GM18498 (cell line): ENCODE measurements around the gene ALPL.

ENCODE experiments used
- ATAC-seq: cut with Tn5 transposase; IDR thresholded peaks from one replicate; pipeline ENCODE4 v1.9.1; 2021; ENCODE audit warnings: mild to moderate bottlenecking, moderate library complexity; ENCODE audit not compliant: unreplicated experiment

The ALPL gene

GRCh38 chr1:21596174-21596573, 87.0 kb downstream of the ALPL start:
- no peak for ATAC-seq

GRCh38 chr1:21596628-21597027, 87.4 kb downstream of the ALPL start:
- ATAC-seq, result no peak

- ATAC-seq, result no peak
Measured at GRCh38 chr1:21597753-21598152, 88.5 kb downstream of the ALPL start.

GRCh38 chr1:21598417-21598816, 89.2 kb downstream of the ALPL start:
- no peak for ATAC-seq

GRCh38 chr1:21598904-21599303, 89.7 kb downstream of the ALPL start:
- no peak for ATAC-seq

GRCh38 chr1:21599402-21599801, 90.2 kb downstream of the ALPL start:
- no peak for ATAC-seq

GRCh38 chr1:21601278-21602048, 92.2 kb downstream of the ALPL start:
- no peak for ATAC-seq

GRCh38 chr1:21603177-21604138, 94.2 kb downstream of the ALPL start:
- no peak for ATAC-seq

GRCh38 chr1:21604208-21604957, 95.2 kb downstream of the ALPL start:
- ATAC-seq, result no peak

GRCh38 chr1:21605012-21605715, 95.9 kb downstream of the ALPL start:
- no peak for ATAC-seq

- no peak for ATAC-seq
Measured at GRCh38 chr1:21605964-21606705, 96.9 kb downstream of the ALPL start.

GRCh38 chr1:21607549-21608529, 98.6 kb downstream of the ALPL start:
- ATAC-seq, result no peak

GRCh38 chr1:21608798-21609197, 99.6 kb downstream of the ALPL start:
- ATAC-seq, result no peak

- no peak for ATAC-seq
Measured at GRCh38 chr1:21610027-21610426, 100.8 kb downstream of the ALPL start.

- ATAC-seq, result no peak
Measured at GRCh38 chr1:21610989-21611785, 102.0 kb downstream of the ALPL start.

GRCh38 chr1:21612057-21612456, 102.8 kb downstream of the ALPL start:
- no peak for ATAC-seq

GRCh38 chr1:21613072-21613867, 104.0 kb downstream of the ALPL start:
- ATAC-seq, result no peak
